ENCODE results near the gene ERICH2.

GRCh38 chr2:170828533-170828916 is 58.3 kb downstream of the ERICH2 start:
- TF ChIP-seq, protein P1, sequence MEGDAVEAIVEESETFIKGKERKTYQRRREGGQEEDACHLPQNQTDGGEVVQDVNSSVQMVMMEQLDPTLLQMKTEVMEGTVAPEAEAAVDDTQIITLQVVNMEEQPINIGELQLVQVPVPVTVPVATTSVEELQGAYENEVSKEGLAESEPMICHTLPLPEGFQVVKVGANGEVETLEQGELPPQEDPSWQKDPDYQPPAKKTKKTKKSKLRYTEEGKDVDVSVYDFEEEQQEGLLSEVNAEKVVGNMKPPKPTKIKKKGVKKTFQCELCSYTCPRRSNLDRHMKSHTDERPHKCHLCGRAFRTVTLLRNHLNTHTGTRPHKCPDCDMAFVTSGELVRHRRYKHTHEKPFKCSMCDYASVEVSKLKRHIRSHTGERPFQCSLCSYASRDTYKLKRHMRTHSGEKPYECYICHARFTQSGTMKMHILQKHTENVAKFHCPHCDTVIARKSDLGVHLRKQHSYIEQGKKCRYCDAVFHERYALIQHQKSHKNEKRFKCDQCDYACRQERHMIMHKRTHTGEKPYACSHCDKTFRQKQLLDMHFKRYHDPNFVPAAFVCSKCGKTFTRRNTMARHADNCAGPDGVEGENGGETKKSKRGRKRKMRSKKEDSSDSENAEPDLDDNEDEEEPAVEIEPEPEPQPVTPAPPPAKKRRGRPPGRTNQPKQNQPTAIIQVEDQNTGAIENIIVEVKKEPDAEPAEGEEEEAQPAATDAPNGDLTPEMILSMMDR (IDR thresholded peaks at IDR 0.05), result no peak
- TF ChIP-seq RORB (CRISPR knock-in tag; IDR thresholded peaks at IDR 0.05) (no peak), ATF3 (CRISPR knock-in tag; conservative IDR thresholded peaks at IDR 0.05) (no peak), SMAD3 (CRISPR knock-in tag; IDR thresholded peaks at IDR 0.05; ENCODE audit: borderline replicate concordance) (no peak), MXD4 (CRISPR knock-in tag; IDR thresholded peaks at IDR 0.05; ENCODE audit: borderline replicate concordance) (no peak), ZNF281 (CRISPR knock-in tag; IDR thresholded peaks at IDR 0.05) (no peak), PRRX2 (CRISPR knock-in tag; IDR thresholded peaks at IDR 0.05) (no peak), MAX (CRISPR knock-in tag; IDR thresholded peaks at IDR 0.05) (no peak), NFE2L1 (CRISPR knock-in tag; IDR thresholded peaks at IDR 0.05) (no peak), USF2 (CRISPR knock-in tag; IDR thresholded peaks at IDR 0.05) (no peak), GABPB1 (CRISPR knock-in tag; IDR thresholded peaks at IDR 0.05) (no peak), ESRRA (CRISPR knock-in tag; IDR thresholded peaks at IDR 0.05; ENCODE audit: borderline replicate concordance) (no peak)
- TF ChIP-seq, protein P2, sequence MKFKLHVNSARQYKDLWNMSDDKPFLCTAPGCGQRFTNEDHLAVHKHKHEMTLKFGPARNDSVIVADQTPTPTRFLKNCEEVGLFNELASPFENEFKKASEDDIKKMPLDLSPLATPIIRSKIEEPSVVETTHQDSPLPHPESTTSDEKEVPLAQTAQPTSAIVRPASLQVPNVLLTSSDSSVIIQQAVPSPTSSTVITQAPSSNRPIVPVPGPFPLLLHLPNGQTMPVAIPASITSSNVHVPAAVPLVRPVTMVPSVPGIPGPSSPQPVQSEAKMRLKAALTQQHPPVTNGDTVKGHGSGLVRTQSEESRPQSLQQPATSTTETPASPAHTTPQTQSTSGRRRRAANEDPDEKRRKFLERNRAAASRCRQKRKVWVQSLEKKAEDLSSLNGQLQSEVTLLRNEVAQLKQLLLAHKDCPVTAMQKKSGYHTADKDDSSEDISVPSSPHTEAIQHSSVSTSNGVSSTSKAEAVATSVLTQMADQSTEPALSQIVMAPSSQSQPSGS (CRISPR knock-in tag; IDR thresholded peaks at IDR 0.05; ENCODE audit: borderline replicate concordance, low read depth), result no peak
- TF ChIP-seq, protein P3, sequence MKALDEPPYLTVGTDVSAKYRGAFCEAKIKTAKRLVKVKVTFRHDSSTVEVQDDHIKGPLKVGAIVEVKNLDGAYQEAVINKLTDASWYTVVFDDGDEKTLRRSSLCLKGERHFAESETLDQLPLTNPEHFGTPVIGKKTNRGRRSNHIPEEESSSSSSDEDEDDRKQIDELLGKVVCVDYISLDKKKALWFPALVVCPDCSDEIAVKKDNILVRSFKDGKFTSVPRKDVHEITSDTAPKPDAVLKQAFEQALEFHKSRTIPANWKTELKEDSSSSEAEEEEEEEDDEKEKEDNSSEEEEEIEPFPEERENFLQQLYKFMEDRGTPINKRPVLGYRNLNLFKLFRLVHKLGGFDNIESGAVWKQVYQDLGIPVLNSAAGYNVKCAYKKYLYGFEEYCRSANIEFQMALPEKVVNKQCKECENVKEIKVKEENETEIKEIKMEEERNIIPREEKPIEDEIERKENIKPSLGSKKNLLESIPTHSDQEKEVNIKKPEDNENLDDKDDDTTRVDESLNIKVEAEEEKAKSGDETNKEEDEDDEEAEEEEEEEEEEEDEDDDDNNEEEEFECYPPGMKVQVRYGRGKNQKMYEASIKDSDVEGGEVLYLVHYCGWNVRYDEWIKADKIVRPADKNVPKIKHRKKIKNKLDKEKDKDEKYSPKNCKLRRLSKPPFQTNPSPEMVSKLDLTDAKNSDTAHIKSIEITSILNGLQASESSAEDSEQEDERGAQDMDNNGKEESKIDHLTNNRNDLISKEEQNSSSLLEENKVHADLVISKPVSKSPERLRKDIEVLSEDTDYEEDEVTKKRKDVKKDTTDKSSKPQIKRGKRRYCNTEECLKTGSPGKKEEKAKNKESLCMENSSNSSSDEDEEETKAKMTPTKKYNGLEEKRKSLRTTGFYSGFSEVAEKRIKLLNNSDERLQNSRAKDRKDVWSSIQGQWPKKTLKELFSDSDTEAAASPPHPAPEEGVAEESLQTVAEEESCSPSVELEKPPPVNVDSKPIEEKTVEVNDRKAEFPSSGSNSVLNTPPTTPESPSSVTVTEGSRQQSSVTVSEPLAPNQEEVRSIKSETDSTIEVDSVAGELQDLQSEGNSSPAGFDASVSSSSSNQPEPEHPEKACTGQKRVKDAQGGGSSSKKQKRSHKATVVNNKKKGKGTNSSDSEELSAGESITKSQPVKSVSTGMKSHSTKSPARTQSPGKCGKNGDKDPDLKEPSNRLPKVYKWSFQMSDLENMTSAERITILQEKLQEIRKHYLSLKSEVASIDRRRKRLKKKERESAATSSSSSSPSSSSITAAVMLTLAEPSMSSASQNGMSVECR (CRISPR knock-in tag; IDR thresholded peaks at IDR 0.05; ENCODE audit: borderline replicate concordance), result no peak

Measured in WTC11 (cell line).